SH-SY5Y (cell line): ENCODE data around the gene DELE1.

ENCODE experiments used
- GATA2 ChIP-seq: IDR thresholded peaks from 2 replicates; pipeline ENCODE4 v1.6.1; 2011; ENCODE audit warnings: mild to moderate bottlenecking, low read depth, low read length
- GATA3 ChIP-seq: IDR thresholded peaks from 2 replicates; pipeline ENCODE4 v1.6.1; 2011; ENCODE audit warnings: low read depth, mild to moderate bottlenecking, low read length, moderate library complexity

DNA sequence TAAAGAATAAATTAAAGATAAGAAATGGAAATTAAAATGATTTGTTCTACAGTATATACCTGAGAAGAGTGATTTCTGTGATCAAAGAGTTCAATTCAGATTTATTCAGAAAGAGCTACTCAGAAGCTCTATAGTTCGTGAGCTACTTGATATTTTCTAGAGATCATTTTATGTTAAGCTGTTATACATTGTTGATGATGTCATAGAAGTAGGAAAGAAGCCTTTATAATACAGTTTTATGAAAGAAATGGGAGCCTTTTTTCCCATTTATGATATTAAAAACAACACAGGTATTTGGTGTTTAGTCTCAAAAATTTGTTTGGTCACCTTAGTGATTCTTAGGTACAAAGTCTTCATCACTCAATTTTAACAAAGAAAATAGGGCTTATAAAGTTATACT, 66.0 kb downstream of the DELE1 start:
- TF ChIP-seq GATA2 (no peak), GATA3 (no peak)
